HepG2 (cell line): ENCODE measurements around the gene PHACTR3. TPM values are rescaled to one million over a fixed set of nuclear protein-coding genes. Genes with fewer than 3 reads are reported as not detected.

Experiments
- ATAC-seq: fragments of 200-7000 bp; cut with Tn5 transposase; 3 replicates; pipeline ENCODE4 v1.9.1; 2020; ENCODE audit warnings: mild to moderate bottlenecking, moderate library complexity
- BruUV-seq: library from RNA; stranded (reverse); fragments of 400-500 nt; replicated peaks from 2 replicates; lab custom pipeline; 2021; lab: Mats Ljungman, UMichigan
- CTCF ChIA-PET: fragments of 300-600 bp; formaldehyde crosslinking; extraction: SDS; loops from one replicate; lab custom pipeline; 2021; ENCODE audit warnings: low total read pairs, inconsistent platforms, low intra/inter-chr PET ratio; lab: Yijun Ruan, JAX
- POLR2A ChIA-PET: fragments of 350-600 bp; sonication (Branson Sonifier 250); formaldehyde crosslinking; loops from one replicate; lab custom pipeline; 2020; ENCODE audit warnings: antibody characterized with exemption, inconsistent platforms; lab: Yijun Ruan, JAX
- DNase-seq: peaks from one replicate; pipeline ENCODE4 v3.0.0-alpha.2; 2015; ENCODE audit warnings: low spot score
- FAIRE-seq: peaks from 3 replicates; lab custom pipeline; 2011; peaks lifted over from hg19 to GRCh38; lab: Jason Lieb, UNC
- H2AFZ ChIP-seq: one replicate; pipeline ENCODE4 v1.6.1; 2011; ENCODE audit warnings: low read length, inconsistent platforms
- H3K27ac ChIP-seq: fragments of 300-600 bp; 3 replicates; pipeline ENCODE4 v1.8.0; 2011; ENCODE audit warnings: mixed run types, mild to moderate bottlenecking, mixed read lengths, low read length, inconsistent platforms; ENCODE audit not compliant: insufficient read depth; ENCODE audit errors: extremely low read length
- H3K27me3 ChIP-seq, 2 experiments: fragments of 200-600 bp in 1 of 2; 2 replicates in 1 of 2; 3 replicates in 1 of 2; pipeline versions ENCODE4 v1.6.0 to v1.8.0; 2011; ENCODE audit warnings: low read length in 2 of 2, mild to moderate bottlenecking in 2 of 2, moderate library complexity in 2 of 2, inconsistent platforms in 1 of 2; ENCODE audit not compliant: insufficient read depth in 2 of 2, control insufficient read depth in 1 of 2
- H3K36me3 ChIP-seq, 2 experiments: fragments of 200-600 bp in 1 of 2; replicated peaks in 1 of 2; 2 replicates in 1 of 2; 3 replicates in 1 of 2; pipeline versions ENCODE4 v1.5.1 to v1.8.0; 2011; ENCODE audit warnings: low read length in 2 of 2, inconsistent platforms in 1 of 2; ENCODE audit not compliant: insufficient read depth in 2 of 2, control insufficient read depth in 1 of 2
- H3K4me1 ChIP-seq: 2 replicates; pipeline ENCODE4 v1.5.1; 2012; ENCODE audit warnings: low read length, inconsistent platforms; ENCODE audit not compliant: insufficient read depth
- H3K4me2 ChIP-seq: 2 replicates; pipeline ENCODE4 v1.6.0; 2011; ENCODE audit warnings: low read depth, low read length, inconsistent platforms
- H3K4me3 ChIP-seq, 3 experiments: fragments of 200-600 bp in 1 of 3; sonication (generic), shearing (Covaris generic) in 1 of 3; replicated peaks in 1 of 3; 2 replicates each; pipeline ENCODE4 v1.5.1; 2011 to 2016; ENCODE audit warnings: low read length in 3 of 3, inconsistent platforms in 2 of 3, low read depth in 2 of 3, mild to moderate bottlenecking in 2 of 3, control low read depth in 1 of 3, mixed read lengths in 1 of 3; ENCODE audit not compliant: insufficient read depth in 1 of 3
- H3K79me2 ChIP-seq: one replicate; pipeline ENCODE4 v1.6.1; 2011; ENCODE audit warnings: low read length, inconsistent platforms; ENCODE audit not compliant: insufficient read depth
- H3K9ac ChIP-seq: 2 replicates; pipeline ENCODE4 v1.6.0; 2011; ENCODE audit warnings: mild to moderate bottlenecking, low read depth, low read length, inconsistent platforms; ENCODE audit not compliant: insufficient read depth
- H3K9me3 ChIP-seq: 2 replicates; pipeline ENCODE4 v1.5.1; 2012; ENCODE audit warnings: mild to moderate bottlenecking, low read length
- H4K20me1 ChIP-seq: 2 replicates; pipeline ENCODE4 v1.6.0; 2011; ENCODE audit warnings: inconsistent platforms, mild to moderate bottlenecking, low read length, moderate library complexity; ENCODE audit not compliant: insufficient read depth
- DZIP1 ChIP-seq: sonication (generic); formaldehyde crosslinking; IDR thresholded peaks from 2 replicates; pipeline ENCODE4 v1.5.0; 2020; ENCODE audit warnings: mild to moderate bottlenecking, missing genetic modification reagents
- GATAD1 ChIP-seq: IDR thresholded peaks from 2 replicates; pipeline ENCODE4 v1.6.1; 2016; ENCODE audit warnings: missing genetic modification reagents, missing compliant biosample characterization
- MYPOP ChIP-seq: sonication (generic); formaldehyde crosslinking; IDR thresholded peaks from 2 replicates; pipeline ENCODE4 v1.8.1; 2023; ENCODE audit warnings: mild to moderate bottlenecking, moderate library complexity, missing genetic modification reagents
- PRDM10 ChIP-seq: sonication (generic); formaldehyde crosslinking; IDR thresholded peaks from 2 replicates; pipeline ENCODE4 v1.4.0; 2020; ENCODE audit warnings: low read depth, missing genetic modification reagents
- REPIN1 ChIP-seq: sonication (generic); formaldehyde crosslinking; IDR thresholded peaks from 2 replicates; pipeline ENCODE4 v1.8.0; 2022; ENCODE audit warnings: missing genetic modification reagents, low read depth, mild to moderate bottlenecking, borderline replicate concordance
- RFX1 ChIP-seq: fragments of 450-650 bp; IDR thresholded peaks from 2 replicates; pipeline ENCODE4 v1.6.1; 2017
- SIN3B ChIP-seq: fragments of 150-350 bp; IDR thresholded peaks from 2 replicates; pipeline ENCODE4 v1.6.1; 2014; ENCODE audit warnings: low read length
- SOX13 ChIP-seq, 3 experiments: fragments of 450-650 bp in 1 of 3; sonication (generic) in 1 of 3; formaldehyde crosslinking in 1 of 3; IDR thresholded peaks in 2 of 3; conservative IDR thresholded peaks in 1 of 3; 2 replicates each; pipeline versions ENCODE4 v1.5.0 to v1.6.1; 2016 to 2020; ENCODE audit warnings: antibody characterized with exemption in 1 of 3, mild to moderate bottlenecking in 1 of 3, missing compliant biosample characterization in 1 of 3, missing genetic modification reagents in 1 of 3, moderate library complexity in 1 of 3
- ZNF143 ChIP-seq: sonication (generic); formaldehyde crosslinking; IDR thresholded peaks from 2 replicates; pipeline ENCODE4 v1.4.0; 2020; ENCODE audit warnings: missing genetic modification reagents
- ZNF256 ChIP-seq: sonication (generic); formaldehyde crosslinking; conservative IDR thresholded peaks from 2 replicates; pipeline ENCODE4 v1.4.0; 2020; ENCODE audit warnings: missing genetic modification reagents
- ZNF557 ChIP-seq: sonication (generic); formaldehyde crosslinking; IDR thresholded peaks from 2 replicates; pipeline ENCODE4 v1.4.0; 2020; ENCODE audit warnings: missing genetic modification reagents
- ZNF570 ChIP-seq: sonication (generic); formaldehyde crosslinking; IDR thresholded peaks from 2 replicates; pipeline ENCODE4 v1.4.0; 2020; ENCODE audit warnings: mild to moderate bottlenecking, missing genetic modification reagents, borderline replicate concordance
- ZNF607 ChIP-seq: sonication (generic); formaldehyde crosslinking; IDR thresholded peaks from 2 replicates; pipeline ENCODE4 v1.5.1; 2020; ENCODE audit warnings: missing genetic modification reagents, mild to moderate bottlenecking, borderline replicate concordance
- ZNF720 ChIP-seq: sonication (generic); formaldehyde crosslinking; IDR thresholded peaks from 2 replicates; pipeline ENCODE4 v1.4.0; 2020; ENCODE audit warnings: missing genetic modification reagents
- ZNF841 ChIP-seq: sonication (generic); formaldehyde crosslinking; IDR thresholded peaks from 2 replicates; pipeline ENCODE4 v1.8.1; 2023; ENCODE audit warnings: missing genetic modification reagents, borderline replicate concordance
- WGBS: methylation state at CpG from one replicate; pipeline ENCODE4 v1.1.6; 2017; ENCODE audit warnings: low lambda C conversion rate; 5-methylcytosine and 5-hydroxymethylcytosine counted together
- in situ Hi-C: cut with HindIII; loops from 2 replicates; pipeline ENCODE4 v1.10.0; 2017; ENCODE audit warnings: low pct_unique_long_range_greater_than_20kb; ENCODE audit not compliant: extremely low pct_ligation_motif_present
- intact Hi-C: fragments of 100-400 bp; cut with micrococcal nuclease; formaldehyde crosslinking; loops from one replicate; pipeline ENCODE4 v1.10.0; 2022; ENCODE audit not compliant: unreplicated experiment
- polyA plus RNA-seq, 8 experiments: library from polyadenylated mRNA; depleted of rRNA in 3 of 8; stranded (reverse) in 7 of 8; unstranded in 1 of 8; fragments of >200 nt; fragmentation: Illumina TruSeq in 4 of 8; extraction: Trizol in 4 of 8; gene quantifications; 2 replicates each; pipeline versions ENCODE4 v1.2.1 to v1.2.3, GENCODE V29; 2011 to 2016; ENCODE audit warnings: low read depth in 4 of 8, missing spikeins in 1 of 8, mixed read lengths in 1 of 8; ENCODE audit not compliant: insufficient read depth in 1 of 8
- total RNA-seq, 5 experiments: library from RNA; depleted of rRNA; stranded (reverse); fragments of >200 nt; fragmentation: Illumina TruSeq; extraction: Trizol; gene quantifications; 2 replicates each; pipeline ENCODE4 v1.2.3, GENCODE V29; 2016; ENCODE audit warnings: low read depth in 1 of 5
- TF ChIP-seq, protein P1 (sequence below): IDR thresholded peaks from 2 replicates; pipeline ENCODE4 v1.6.1; 2016; ENCODE audit warnings: missing biosample characterization, missing genetic modification reagents, low read depth

Gene PHACTR3
- total and polyA plus RNA-seq, 2 of the 13 experiments (the other 11 are each of a cell fraction or from before 2014, with no cell fraction given), result not detected

DNA sequence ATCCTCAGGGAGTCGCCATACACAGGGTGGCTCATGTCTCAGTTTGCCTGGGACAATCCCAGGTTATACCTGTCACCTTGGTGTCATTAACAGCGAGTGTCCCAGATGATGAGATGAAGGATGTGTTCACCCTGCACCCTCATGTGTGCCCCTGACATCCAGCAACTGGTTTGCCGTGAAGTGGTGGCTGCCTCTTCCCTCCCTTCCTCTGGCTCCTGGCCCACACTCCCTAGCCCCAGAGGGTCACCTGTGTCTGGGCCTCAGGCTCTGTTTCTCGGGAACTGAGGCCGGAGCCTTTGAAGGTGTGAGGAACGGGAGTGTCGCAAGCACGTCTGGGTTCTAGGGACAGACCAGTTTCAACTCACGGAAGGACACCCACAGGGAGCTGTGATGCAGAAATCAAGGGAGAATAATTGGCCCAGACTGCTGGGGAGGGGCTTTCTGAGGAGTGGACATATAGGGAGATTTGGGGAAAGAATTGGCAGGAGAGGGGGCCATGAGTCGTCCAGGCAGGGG lies 35.8 kb upstream of the PHACTR3 start:
- Histone ChIP-seq H3K27ac (no peak overlapping the region), H2AFZ (no peak overlapping the region), H3K4me2 (no peak overlapping the region), H3K9me3 (no peaks in the 10 kb centered on the region), H4K20me1 (peaks cover 5% of the 10 kb centered on the region; the same call in 1 of the 2 replicates), H3K36me3 (no peaks in the 10 kb centered on the region), H3K4me1 (peaks cover 4% of the 10 kb centered on the region; the same call in 1 of the 2 replicates), H3K4me3 (no peak overlapping the region), H3K27me3 (peaks cover 4 to 35% of the 10 kb centered on the region in 2 experiments; a peak in 2 of 5 replicates), H3K79me2 (no peaks in the 10 kb centered on the region), H3K9ac (no peak overlapping the region)
- BruUV-seq, result no TSS peak
- no peak for FAIRE-seq
- DNase-seq, result no peak
- intact Hi-C loops, result no loop called here
- in situ Hi-C loops, result no loop called here
- 7% methylated on average over 10 of the region's 10 CpGs for WGBS
- CTCF ChIA-PET, result no interaction called here
- ATAC-seq, result no peak
- POLR2A ChIA-PET, result no interaction called here
- TF ChIP-seq ZNF607 (CRISPR knock-in tag), result no peak
- no peak for TF ChIP-seq ZNF557 (CRISPR knock-in tag)
- no peak for TF ChIP-seq PRDM10 (CRISPR knock-in tag)
- no peak for TF ChIP-seq RFX1
- TF ChIP-seq ZNF570 (CRISPR knock-in tag), result no peak
- TF ChIP-seq REPIN1 (CRISPR knock-in tag), result no peak
- no peak for TF ChIP-seq ZNF841 (CRISPR knock-in tag)
- no peak for TF ChIP-seq DZIP1 (CRISPR knock-in tag)
- TF ChIP-seq ZNF143 (CRISPR knock-in tag), result no peak
- TF ChIP-seq ZNF256, result no peak
- TF ChIP-seq SIN3B, result no peak
- TF ChIP-seq, protein P1, sequence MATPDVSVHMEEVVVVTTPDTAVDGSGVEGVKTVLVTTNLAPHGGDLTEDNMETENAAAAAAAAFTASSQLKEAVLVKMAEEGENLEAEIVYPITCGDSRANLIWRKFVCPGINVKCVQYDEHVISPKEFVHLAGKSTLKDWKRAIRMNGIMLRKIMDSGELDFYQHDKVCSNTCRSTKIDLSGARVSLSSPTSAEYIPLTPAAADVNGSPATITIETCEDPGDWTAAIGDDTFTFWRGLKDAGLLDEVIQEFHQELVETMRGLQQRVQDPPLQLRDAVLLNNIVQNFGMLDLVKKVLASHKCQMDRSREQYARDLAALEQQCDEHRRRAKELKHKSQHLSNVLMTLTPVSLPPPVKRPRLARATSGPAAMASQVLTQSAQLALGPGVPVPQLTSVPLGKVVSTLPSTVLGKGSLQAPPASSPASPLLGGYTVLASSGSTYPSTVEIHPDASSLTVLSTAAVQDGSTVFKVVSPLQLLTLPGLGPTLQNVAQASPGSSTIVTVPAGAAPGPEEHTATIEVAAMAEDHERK (CRISPR knock-in tag), result no peak
- no peak for TF ChIP-seq GATAD1
- no peak for TF ChIP-seq MYPOP (CRISPR knock-in tag)
- no peak for TF ChIP-seq ZNF720 (CRISPR knock-in tag)
- TF ChIP-seq SOX13 (IDR thresholded peaks at IDR 0.05), result no peak
- TF ChIP-seq SOX13 (CRISPR knock-in tag; conservative IDR thresholded peaks at IDR 0.05 in 1 of 2, IDR thresholded peaks at IDR 0.05 in 1 of 2), result no peak
